ENCODE measurements around the gene NPHP4. TPM values are rescaled to one million over a fixed set of nuclear protein-coding genes. Genes with fewer than 3 reads are reported as not detected.

The NPHP4 gene
- total RNA-seq, 4 donors from 2014 or later: 9.2 to 35.5 (median 18.3) TPM

- Histone ChIP-seq H3K27me3 (no peaks in the 10 kb centered on the region), H3K4me1 (peaks cover 0 to 10% (median 0%) of the 10 kb centered on the region in 4 donors), H3K4me3 (no peak overlapping the region), H3K9me3 (no peaks in the 10 kb centered on the region), H3K36me3 (no peaks in the 10 kb centered on the region), H3K27ac (no peak overlapping the region)
- no peak for TF ChIP-seq CTCF (IDR thresholded peaks at IDR 0.05)
- no peak for TF ChIP-seq POLR2A (IDR thresholded peaks at IDR 0.05)
- DNase-seq: peak in 1 of 3 donors; percentile 34
These were observed 15.3 kb downstream of the NPHP4 start for GRCh38 chr1:5976726-5977493.

GRCh38 chr1:5976231-5976630 is 16.0 kb downstream of the NPHP4 start:
- Histone ChIP-seq H3K4me1 (peaks cover 0 to 10% (median 0%) of the 10 kb centered on the region in 4 donors), H3K9me3 (no peaks in the 10 kb centered on the region), H3K4me3 (no peak overlapping the region), H3K27ac (no peak overlapping the region), H3K27me3 (no peaks in the 10 kb centered on the region), H3K36me3 (no peaks in the 10 kb centered on the region)
- no peak for TF ChIP-seq POLR2A (IDR thresholded peaks at IDR 0.05)
- no peak for TF ChIP-seq CTCF (IDR thresholded peaks at IDR 0.05)
- peak in 1 of 3 donors; percentile 37 for DNase-seq

- Histone ChIP-seq H3K4me1 (peaks cover 0 to 13% (median 0%) of the 10 kb centered on the region in 4 donors), H3K27me3 (no peaks in the 10 kb centered on the region), H3K27ac (no peak overlapping the region), H3K9me3 (no peaks in the 10 kb centered on the region), H3K36me3 (no peaks in the 10 kb centered on the region), H3K4me3 (no peak overlapping the region)
- TF ChIP-seq POLR2A (IDR thresholded peaks at IDR 0.05) (no peak), CTCF (IDR thresholded peaks at IDR 0.05) (peak in 4 of 6 experiments; percentile 56 to 94 (median 89))
- DNase-seq: peak in 2 of 3 donors; percentile 74 to 77
These were observed 16.9 kb downstream of the NPHP4 start for GRCh38 chr1:5975133-5975880.

GRCh38 chr1:5974631-5975030 is 17.6 kb downstream of the NPHP4 start:
- Histone ChIP-seq H3K4me1 (peaks cover 0 to 14% (median 0%) of the 10 kb centered on the region in 4 donors), H3K36me3 (no peaks in the 10 kb centered on the region), H3K9me3 (no peaks in the 10 kb centered on the region), H3K27ac (no peak overlapping the region), H3K27me3 (no peaks in the 10 kb centered on the region), H3K4me3 (no peak overlapping the region)
- peak in 1 of 3 donors; percentile 20 for DNase-seq
- TF ChIP-seq POLR2A (IDR thresholded peaks at IDR 0.05): no peak

GRCh38 chr1:5973771-5974170 is 18.5 kb downstream of the NPHP4 start:
- Histone ChIP-seq H3K36me3 (no peaks in the 10 kb centered on the region), H3K4me1 (peaks cover 0 to 11% (median 0%) of the 10 kb centered on the region in 4 donors), H3K9me3 (no peaks in the 10 kb centered on the region), H3K27ac (no peak overlapping the region), H3K27me3 (no peaks in the 10 kb centered on the region), H3K4me3 (no peak overlapping the region)
- no peak for TF ChIP-seq POLR2A (IDR thresholded peaks at IDR 0.05)
- TF ChIP-seq CTCF (IDR thresholded peaks at IDR 0.05): peak in 2 of 6 experiments; percentile 17 to 24
- DNase-seq: peak in 2 of 3 donors; percentile 30 to 54

GRCh38 chr1:5972198-5972520 is 20.1 kb downstream of the NPHP4 start:
- H3K27me3 ChIP-seq: no peaks in the 10 kb centered on the region
- peaks cover 0 to 4% (median 0%) of the 10 kb centered on the region in 3 donors for H3K36me3 ChIP-seq
- TF ChIP-seq POLR2A (IDR thresholded peaks at IDR 0.05) (no peak), CTCF (IDR thresholded peaks at IDR 0.05) (no peak)
- no peak overlapping the region for H3K27ac ChIP-seq
- H3K4me1 ChIP-seq: peaks cover 0 to 11% (median 0%) of the 10 kb centered on the region in 4 donors
- DNase-seq: peak in 1 of 3 donors; percentile 29
- no peak overlapping the region for H3K4me3 ChIP-seq
- no peaks in the 10 kb centered on the region for H3K9me3 ChIP-seq
